Measurements from ENCODE around the gene TNFSF8.

Gene TNFSF8

DNA sequence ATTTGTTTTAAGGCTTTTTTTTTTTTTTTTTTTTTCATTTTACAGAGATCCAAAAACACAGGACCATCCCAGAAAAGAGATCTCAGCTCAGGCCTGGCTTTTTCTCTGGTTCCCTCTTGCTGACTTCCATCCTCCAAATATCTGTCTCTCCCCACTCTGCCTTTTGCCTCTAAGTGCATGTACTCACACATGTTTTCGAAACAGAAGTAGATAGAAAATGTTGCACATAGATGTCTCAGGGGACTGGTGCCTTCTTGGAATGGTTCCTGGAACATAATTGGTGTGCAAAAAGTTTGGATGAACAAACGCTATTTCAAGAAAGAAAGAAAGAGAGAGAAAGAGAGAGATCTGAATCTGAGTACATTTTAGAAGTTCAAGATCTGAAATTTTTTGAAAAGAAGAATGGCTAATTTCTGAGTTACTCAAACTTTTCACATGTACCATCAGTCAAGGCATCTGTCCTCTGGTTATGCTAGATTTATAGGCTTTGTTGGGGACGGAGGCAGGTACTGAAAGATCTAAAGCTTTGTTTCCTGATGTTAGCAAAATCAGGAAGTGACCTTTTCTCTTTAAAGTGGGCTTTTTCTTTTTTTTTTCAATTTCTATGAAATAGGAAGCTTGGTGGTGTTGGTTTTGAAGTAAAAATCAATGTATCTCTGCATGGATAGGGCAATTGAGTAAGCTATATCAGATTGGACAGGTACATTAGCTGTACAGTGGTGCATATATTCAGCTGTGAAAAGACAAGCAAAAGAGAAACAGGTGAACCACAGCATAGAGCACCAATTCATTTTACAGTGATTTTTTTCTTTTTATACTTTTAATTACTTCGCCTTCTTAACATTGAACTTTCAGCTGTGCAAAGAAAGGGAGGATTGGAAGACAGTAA, 8.5 kb upstream of the TNFSF8 start:
- Histone ChIP-seq H3K9ac (ENCODE audit: low read depth in 1 of 2, low read length in 2 of 2) (no peak overlapping the region), H3K36me3 (ENCODE audit: control insufficient read depth in 2 of 2, insufficient read depth in 2 of 2, low read length in 2 of 2) (no peaks in the 10 kb centered on the region), H3K4me1 (ENCODE audit: control insufficient read depth in 2 of 2, insufficient read depth in 2 of 2, low read length in 2 of 2) (no peaks in the 10 kb centered on the region), H3K4me3 (ENCODE audit: low read length in 2 of 2) (no peak overlapping the region), H3K9me3 (ENCODE audit: control insufficient read depth in 2 of 2, low read length in 2 of 2) (no peaks in the 10 kb centered on the region), H3K27ac (ENCODE audit: low read depth in 2 of 2, low read length in 2 of 2) (no peak overlapping the region), H3K27me3 (ENCODE audit: control insufficient read depth in 2 of 2, insufficient read depth in 2 of 2, low read length in 2 of 2) (no peaks in the 10 kb centered on the region)

GRCh38 chr9:114937516-114937915, 7.1 kb upstream of the TNFSF8 start:
- no peaks in the 10 kb centered on the region for H3K9me3 ChIP-seq (ENCODE audit: control insufficient read depth in 2 of 2, low read length in 2 of 2)
- H3K9ac ChIP-seq (ENCODE audit: low read depth in 1 of 2, low read length in 2 of 2): no peak overlapping the region
- no peaks in the 10 kb centered on the region for H3K4me1 ChIP-seq (ENCODE audit: control insufficient read depth in 2 of 2, insufficient read depth in 2 of 2, low read length in 2 of 2)
- H3K36me3 ChIP-seq (ENCODE audit: control insufficient read depth in 2 of 2, insufficient read depth in 2 of 2, low read length in 2 of 2): no peaks in the 10 kb centered on the region
- no peak overlapping the region for H3K27ac ChIP-seq (ENCODE audit: low read depth in 2 of 2, low read length in 2 of 2)
- no peak overlapping the region for H3K4me3 ChIP-seq (ENCODE audit: low read length in 2 of 2)
- no peaks in the 10 kb centered on the region for H3K27me3 ChIP-seq (ENCODE audit: control insufficient read depth in 2 of 2, insufficient read depth in 2 of 2, low read length in 2 of 2)

DNA sequence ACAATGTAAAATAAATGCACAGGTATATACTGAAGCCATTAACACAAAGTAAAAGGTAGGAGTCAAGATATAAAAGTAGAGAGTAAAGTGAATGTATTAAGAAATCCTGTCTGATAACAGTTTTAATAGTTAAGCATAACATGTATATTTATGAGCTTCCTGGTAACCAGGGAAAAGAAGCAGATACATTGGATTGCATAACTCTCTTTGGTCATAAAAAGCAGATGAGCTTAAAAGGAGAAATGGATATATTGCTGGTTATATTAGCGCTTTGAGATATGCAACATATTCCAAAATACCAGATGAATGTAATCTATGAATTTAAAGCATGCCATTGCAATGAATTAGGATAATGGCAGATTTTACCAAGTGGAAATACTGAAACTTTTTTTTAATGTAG, 6.2 kb upstream of the TNFSF8 start:
- Histone ChIP-seq H3K27me3 (ENCODE audit: control insufficient read depth in 2 of 2, insufficient read depth in 2 of 2, low read length in 2 of 2) (no peaks in the 10 kb centered on the region), H3K9me3 (ENCODE audit: control insufficient read depth in 2 of 2, low read length in 2 of 2) (no peaks in the 10 kb centered on the region), H3K27ac (ENCODE audit: low read depth in 2 of 2, low read length in 2 of 2) (no peak overlapping the region), H3K4me1 (ENCODE audit: control insufficient read depth in 2 of 2, insufficient read depth in 2 of 2, low read length in 2 of 2) (no peaks in the 10 kb centered on the region), H3K4me3 (ENCODE audit: low read length in 2 of 2) (no peak overlapping the region), H3K9ac (ENCODE audit: low read depth in 1 of 2, low read length in 2 of 2) (no peak overlapping the region), H3K36me3 (ENCODE audit: control insufficient read depth in 2 of 2, insufficient read depth in 2 of 2, low read length in 2 of 2) (no peaks in the 10 kb centered on the region)

DNA sequence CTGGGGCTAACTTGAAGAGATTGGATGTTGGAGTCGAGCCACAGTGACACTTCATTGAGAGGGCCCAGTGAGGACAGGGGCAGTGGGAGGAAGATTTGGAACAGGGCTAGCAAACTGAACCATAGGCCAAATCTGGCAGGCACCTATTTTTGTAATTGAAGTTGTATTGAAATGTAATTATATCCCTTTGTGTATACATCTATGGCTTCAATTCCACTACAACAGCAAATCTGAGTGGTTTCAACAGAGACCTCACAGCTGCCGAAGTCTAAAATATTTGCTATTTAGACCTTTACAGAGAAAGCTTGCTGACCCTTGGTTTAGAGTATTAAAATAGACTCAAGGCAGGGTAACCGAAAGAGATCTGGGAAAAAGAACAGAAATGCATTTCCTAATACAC, 4.7 kb upstream of the TNFSF8 start:
- Histone ChIP-seq H3K9me3 (ENCODE audit: control insufficient read depth in 2 of 2, low read length in 2 of 2) (no peaks in the 10 kb centered on the region), H3K36me3 (ENCODE audit: control insufficient read depth in 2 of 2, insufficient read depth in 2 of 2, low read length in 2 of 2) (no peaks in the 10 kb centered on the region), H3K27ac (ENCODE audit: low read depth in 2 of 2, low read length in 2 of 2) (no peak overlapping the region), H3K27me3 (ENCODE audit: control insufficient read depth in 2 of 2, insufficient read depth in 2 of 2, low read length in 2 of 2) (peaks cover 0 to 2% of the 10 kb centered on the region in 2 donors), H3K4me1 (ENCODE audit: control insufficient read depth in 2 of 2, insufficient read depth in 2 of 2, low read length in 2 of 2) (no peaks in the 10 kb centered on the region), H3K9ac (ENCODE audit: low read depth in 1 of 2, low read length in 2 of 2) (no peak overlapping the region), H3K4me3 (ENCODE audit: low read length in 2 of 2) (no peak overlapping the region)

DNA sequence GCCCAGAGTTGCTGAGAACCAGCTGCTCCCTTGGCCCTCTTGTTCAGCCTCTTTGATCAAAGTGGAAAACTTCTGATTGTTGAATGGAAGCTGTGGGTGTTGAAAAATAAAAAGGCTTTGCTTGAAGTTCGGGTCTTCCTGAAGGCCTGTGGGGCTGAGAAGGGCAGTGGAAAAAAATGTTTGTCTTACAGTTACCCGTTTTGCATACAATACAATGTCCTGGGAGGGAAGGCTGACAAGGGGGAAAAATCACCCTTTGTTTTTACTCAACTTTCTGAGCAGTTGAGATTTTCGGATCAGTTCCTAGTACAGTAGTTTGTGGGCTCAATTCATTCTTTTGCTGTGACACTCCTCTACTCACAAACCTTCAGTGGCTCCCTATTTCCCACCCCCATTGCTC, 2.1 kb upstream of the TNFSF8 start:
- peaks cover 0 to 2% of the 10 kb centered on the region in 2 donors for H3K27me3 ChIP-seq (ENCODE audit: control insufficient read depth in 2 of 2, insufficient read depth in 2 of 2, low read length in 2 of 2)
- no peak overlapping the region for H3K4me3 ChIP-seq (ENCODE audit: low read length in 2 of 2)

DNA sequence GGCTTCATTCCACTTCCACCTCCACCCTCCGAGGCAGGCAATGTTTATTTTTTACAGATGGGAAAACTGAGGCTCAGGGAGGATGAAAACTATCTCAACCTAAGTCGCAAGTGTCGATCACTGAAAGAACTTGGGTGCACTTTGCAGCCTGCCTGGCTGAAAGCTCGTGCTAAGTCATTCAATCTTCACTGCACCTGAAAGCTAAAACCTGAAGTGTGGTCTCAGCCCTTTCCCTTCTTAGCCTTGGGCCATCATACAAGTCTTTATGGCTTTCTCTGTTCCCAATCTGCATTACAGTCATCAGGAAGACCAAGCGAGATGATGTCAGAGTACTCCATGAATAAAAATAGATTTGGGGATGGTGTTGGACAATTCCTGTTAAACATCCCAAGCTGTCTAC, 1.0 kb upstream of the TNFSF8 start:
- H3K9ac ChIP-seq (ENCODE audit: low read depth in 1 of 2, low read length in 2 of 2): no peak overlapping the region
- H3K9me3 ChIP-seq (ENCODE audit: control insufficient read depth in 2 of 2, low read length in 2 of 2): no peaks in the 10 kb centered on the region
- no peaks in the 10 kb centered on the region for H3K36me3 ChIP-seq (ENCODE audit: control insufficient read depth in 2 of 2, insufficient read depth in 2 of 2, low read length in 2 of 2)
- H3K27me3 ChIP-seq (ENCODE audit: control insufficient read depth in 2 of 2, insufficient read depth in 2 of 2, low read length in 2 of 2): peaks cover 0 to 2% of the 10 kb centered on the region in 2 donors
- no peak overlapping the region for H3K4me3 ChIP-seq (ENCODE audit: low read length in 2 of 2)
- H3K4me1 ChIP-seq (ENCODE audit: control insufficient read depth in 2 of 2, insufficient read depth in 2 of 2, low read length in 2 of 2): no peaks in the 10 kb centered on the region
- no peak overlapping the region for H3K27ac ChIP-seq (ENCODE audit: low read depth in 2 of 2, low read length in 2 of 2)

More for the DNA sequence above, 2.1 kb upstream of the TNFSF8 start:
- no peak overlapping the region for H3K9ac ChIP-seq (ENCODE audit: low read depth in 1 of 2, low read length in 2 of 2)
- H3K9me3 ChIP-seq (ENCODE audit: control insufficient read depth in 2 of 2, low read length in 2 of 2): no peaks in the 10 kb centered on the region
- H3K27ac ChIP-seq (ENCODE audit: low read depth in 2 of 2, low read length in 2 of 2): no peak overlapping the region
- H3K36me3 ChIP-seq (ENCODE audit: control insufficient read depth in 2 of 2, insufficient read depth in 2 of 2, low read length in 2 of 2): no peaks in the 10 kb centered on the region
- H3K4me1 ChIP-seq (ENCODE audit: control insufficient read depth in 2 of 2, insufficient read depth in 2 of 2, low read length in 2 of 2): no peaks in the 10 kb centered on the region

- peaks cover 0 to 4% of the 10 kb centered on the region in 2 donors for H3K27me3 ChIP-seq (ENCODE audit: control insufficient read depth in 2 of 2, insufficient read depth in 2 of 2, low read length in 2 of 2)
- H3K27ac ChIP-seq (ENCODE audit: low read depth in 2 of 2, low read length in 2 of 2): peak overlapping the region; percentile 61 to 64
- H3K36me3 ChIP-seq (ENCODE audit: control insufficient read depth in 2 of 2, insufficient read depth in 2 of 2, low read length in 2 of 2): no peaks in the 10 kb centered on the region
- H3K4me3 ChIP-seq (ENCODE audit: low read length in 2 of 2): peak overlapping the region in 1 of 2 donors; percentile 66
- peak overlapping the region in 1 of 2 donors; percentile 29 for H3K9ac ChIP-seq (ENCODE audit: low read depth in 1 of 2, low read length in 2 of 2)
- no peaks in the 10 kb centered on the region for H3K9me3 ChIP-seq (ENCODE audit: control insufficient read depth in 2 of 2, low read length in 2 of 2)
- H3K4me1 ChIP-seq (ENCODE audit: control insufficient read depth in 2 of 2, insufficient read depth in 2 of 2, low read length in 2 of 2): peaks cover 0 to 5% of the 10 kb centered on the region in 2 donors
Measured at GRCh38 chr9:114929201-114929600, 1.2 kb downstream of the TNFSF8 start.

- peak overlapping the region; percentile 13 to 66 for H3K4me3 ChIP-seq (ENCODE audit: low read length in 2 of 2)
- peak overlapping the region; percentile 52 to 61 for H3K27ac ChIP-seq (ENCODE audit: low read depth in 2 of 2, low read length in 2 of 2)
- H3K36me3 ChIP-seq (ENCODE audit: control insufficient read depth in 2 of 2, insufficient read depth in 2 of 2, low read length in 2 of 2): no peaks in the 10 kb centered on the region
- H3K27me3 ChIP-seq (ENCODE audit: control insufficient read depth in 2 of 2, insufficient read depth in 2 of 2, low read length in 2 of 2): peaks cover 0 to 4% of the 10 kb centered on the region in 2 donors
- H3K9ac ChIP-seq (ENCODE audit: low read depth in 1 of 2, low read length in 2 of 2): peak overlapping the region in 1 of 2 donors; percentile 35
- H3K9me3 ChIP-seq (ENCODE audit: control insufficient read depth in 2 of 2, low read length in 2 of 2): no peaks in the 10 kb centered on the region
- peaks cover 0 to 5% of the 10 kb centered on the region in 2 donors for H3K4me1 ChIP-seq (ENCODE audit: control insufficient read depth in 2 of 2, insufficient read depth in 2 of 2, low read length in 2 of 2)
Measured at GRCh38 chr9:114928671-114929070, 1.7 kb downstream of the TNFSF8 start.

DNA sequence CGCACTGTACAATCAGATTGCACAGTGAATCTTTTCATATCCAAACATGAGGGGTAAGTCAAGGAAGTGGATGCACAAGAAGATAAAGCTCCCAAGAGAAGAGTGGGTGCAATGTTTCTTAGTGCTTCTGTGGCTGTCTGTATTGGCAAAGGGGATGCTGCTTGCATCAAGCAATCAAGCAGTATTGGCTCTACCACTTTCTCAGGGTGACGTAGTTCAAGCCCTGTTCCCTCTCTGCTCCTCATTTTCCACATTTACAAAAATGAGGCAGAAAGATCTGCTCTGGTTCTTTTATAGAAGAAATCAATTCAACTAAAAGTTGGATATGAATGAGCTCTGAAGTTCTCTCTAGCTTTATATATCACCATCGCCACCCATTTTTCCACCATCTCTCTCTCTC, 2.3 kb downstream of the TNFSF8 start:
- peak overlapping the region; percentile 12 to 61 for H3K27ac ChIP-seq (ENCODE audit: low read depth in 2 of 2, low read length in 2 of 2)
- peak overlapping the region in 1 of 2 donors; percentile 6 for H3K9ac ChIP-seq (ENCODE audit: low read depth in 1 of 2, low read length in 2 of 2)
- peak overlapping the region; percentile 13 to 55 for H3K4me3 ChIP-seq (ENCODE audit: low read length in 2 of 2)
- peaks cover 0 to 5% of the 10 kb centered on the region in 2 donors for H3K4me1 ChIP-seq (ENCODE audit: control insufficient read depth in 2 of 2, insufficient read depth in 2 of 2, low read length in 2 of 2)
- no peaks in the 10 kb centered on the region for H3K36me3 ChIP-seq (ENCODE audit: control insufficient read depth in 2 of 2, insufficient read depth in 2 of 2, low read length in 2 of 2)
- H3K9me3 ChIP-seq (ENCODE audit: control insufficient read depth in 2 of 2, low read length in 2 of 2): no peaks in the 10 kb centered on the region
- peaks cover 0 to 4% of the 10 kb centered on the region in 2 donors for H3K27me3 ChIP-seq (ENCODE audit: control insufficient read depth in 2 of 2, insufficient read depth in 2 of 2, low read length in 2 of 2)

GRCh38 chr9:114925672-114926071, 4.7 kb downstream of the TNFSF8 start:
- no peak overlapping the region for H3K9ac ChIP-seq (ENCODE audit: low read depth in 1 of 2, low read length in 2 of 2)
- H3K27me3 ChIP-seq (ENCODE audit: control insufficient read depth in 2 of 2, insufficient read depth in 2 of 2, low read length in 2 of 2): peaks cover 0 to 4% of the 10 kb centered on the region in 2 donors
- peaks cover 0 to 5% of the 10 kb centered on the region in 2 donors for H3K4me1 ChIP-seq (ENCODE audit: control insufficient read depth in 2 of 2, insufficient read depth in 2 of 2, low read length in 2 of 2)
- H3K4me3 ChIP-seq (ENCODE audit: low read length in 2 of 2): no peak overlapping the region
- H3K9me3 ChIP-seq (ENCODE audit: control insufficient read depth in 2 of 2, low read length in 2 of 2): no peaks in the 10 kb centered on the region
- no peak overlapping the region for H3K27ac ChIP-seq (ENCODE audit: low read depth in 2 of 2, low read length in 2 of 2)
- H3K36me3 ChIP-seq (ENCODE audit: control insufficient read depth in 2 of 2, insufficient read depth in 2 of 2, low read length in 2 of 2): no peaks in the 10 kb centered on the region

Data from mucosa of rectum (tissue), 2 donors.